SK-N-SH (cell line): Measurements from ENCODE around the gene SNTG2. TPM values are rescaled to one million over a fixed set of nuclear protein-coding genes. Genes with fewer than 3 reads are reported as not detected.

Source experiments
- CTCF ChIA-PET: fragments of 300-600, 350-600 bp; formaldehyde crosslinking; extraction: SDS; loops from one replicate; lab custom pipeline; 2021; lab: Yijun Ruan, JAX
- POLR2A ChIA-PET: fragments of 350-600 bp; sonication (Branson Sonifier 250); formaldehyde crosslinking; extraction: SDS; loops from one replicate; lab custom pipeline; 2020; ENCODE audit warnings: antibody characterized with exemption, inconsistent platforms; lab: Yijun Ruan, JAX
- DNase-seq: peaks from one replicate; pipeline ENCODE4 v3.0.0; 2012
- H2AFZ ChIP-seq: fragments of 200-600 bp; sonication (generic); 2 replicates; pipeline ENCODE4 v1.8.1; 2016; ENCODE audit warnings: antibody characterized with exemption, mild to moderate bottlenecking, low read depth
- H3F3A ChIP-seq: fragments of 200-600 bp; sonication (generic); replicated peaks from 2 replicates; pipeline ENCODE3; 2016; ENCODE audit warnings: antibody characterized with exemption, mild to moderate bottlenecking; ENCODE audit not compliant: insufficient read depth
- H3K27ac ChIP-seq, 2 experiments: fragments of 200-500 bp in 1 of 2; fragments of 200-600 bp in 1 of 2; sonication (Bioruptor generic) in 1 of 2; sonication (generic), shearing (Covaris generic) in 1 of 2; 2 replicates each; pipeline versions ENCODE4 v1.5.1 to v1.6.1; 2014 to 2016; ENCODE audit warnings: low read depth in 2 of 2, inconsistent platforms in 1 of 2, low read length in 1 of 2, mild to moderate bottlenecking in 1 of 2, mixed read lengths in 1 of 2
- H3K27me3 ChIP-seq: fragments of 200-600 bp; sonication (generic), shearing (Covaris generic); 2 replicates; pipeline ENCODE4 v1.6.1; 2016; ENCODE audit warnings: mixed run types; ENCODE audit not compliant: insufficient read depth
- H3K36me3 ChIP-seq, 2 experiments: fragments of 200-500 bp in 1 of 2; fragments of 200-600 bp in 1 of 2; sonication (Bioruptor generic) in 1 of 2; sonication (generic) in 1 of 2; replicated peaks in 1 of 2; 2 replicates each; pipeline versions ENCODE3 to v1.5.1; 2014 to 2016; ENCODE audit warnings: low read length in 1 of 2, mild to moderate bottlenecking in 1 of 2; ENCODE audit not compliant: insufficient read depth in 2 of 2, control insufficient read depth in 1 of 2
- H3K4me1 ChIP-seq, 2 experiments: fragments of 200-500 bp in 1 of 2; fragments of 200-600 bp in 1 of 2; sonication (Bioruptor generic) in 1 of 2; sonication (generic), shearing (Covaris generic) in 1 of 2; 2 replicates each; pipeline versions ENCODE4 v1.5.1 to v1.6.1; 2014 to 2016; ENCODE audit warnings: low read depth in 1 of 2, low read length in 1 of 2, mixed run types in 1 of 2; ENCODE audit not compliant: insufficient read depth in 2 of 2, control insufficient read depth in 1 of 2
- H3K4me2 ChIP-seq: fragments of 200-600 bp; sonication (generic), shearing (Covaris generic); 2 replicates; pipeline ENCODE4 v1.6.1; 2017; ENCODE audit warnings: mixed run types
- H3K4me3 ChIP-seq, 2 experiments: fragments of 200-500 bp in 1 of 2; fragments of 200-600 bp in 1 of 2; sonication (Bioruptor generic) in 1 of 2; sonication (generic), shearing (Covaris generic) in 1 of 2; 2 replicates each; pipeline versions ENCODE4 v1.5.1 to v1.8.1; 2014 to 2016; ENCODE audit warnings: low read depth in 2 of 2, inconsistent platforms in 1 of 2, low read length in 1 of 2, mild to moderate bottlenecking in 1 of 2, mixed read lengths in 1 of 2, moderate library complexity in 1 of 2
- H3K79me2 ChIP-seq: fragments of 200-600 bp; sonication (generic); 2 replicates; pipeline ENCODE4 v1.8.1; 2017; ENCODE audit warnings: mild to moderate bottlenecking; ENCODE audit not compliant: insufficient read depth
- H3K9ac ChIP-seq: fragments of 200-600 bp; sonication (generic); 2 replicates; pipeline ENCODE4 v1.6.1; 2017; ENCODE audit warnings: mixed run types
- H3K9me2 ChIP-seq: fragments of 200-600 bp; sonication (generic); 2 replicates; pipeline ENCODE4 v1.6.1; 2017; ENCODE audit warnings: mixed run types
- H3K9me3 ChIP-seq: fragments of 200-600 bp; sonication (generic); 2 replicates; pipeline ENCODE4 v1.6.1; 2017; ENCODE audit warnings: mixed run types, mild to moderate bottlenecking, moderate library complexity
- H4K20me1 ChIP-seq: fragments of 200-600 bp; sonication (generic); 2 replicates; pipeline ENCODE4 v1.6.1; 2017; ENCODE audit warnings: mild to moderate bottlenecking, mixed run types; ENCODE audit not compliant: insufficient read depth
- FOSL2 ChIP-seq: IDR thresholded peaks from 2 replicates; pipeline ENCODE4 v1.4.0; 2012; ENCODE audit warnings: low read depth, mild to moderate bottlenecking, moderate library complexity, borderline replicate concordance
- MXI1 ChIP-seq: IDR thresholded peaks from 2 replicates; pipeline ENCODE4 v1.6.1; 2012; ENCODE audit warnings: mild to moderate bottlenecking, low read depth, low read length, improper control_type of control experiment
- NRF1 ChIP-seq: IDR thresholded peaks from 2 replicates; pipeline ENCODE4 v1.6.1; 2012; ENCODE audit warnings: low read depth, mild to moderate bottlenecking, low read length
- RAD21 ChIP-seq: IDR thresholded peaks from 2 replicates; pipeline ENCODE4 v1.6.1; 2012; ENCODE audit warnings: mild to moderate bottlenecking, low read length
- REST ChIP-seq: IDR thresholded peaks from 2 replicates; pipeline ENCODE4 v1.6.1; 2012; ENCODE audit warnings: mild to moderate bottlenecking, low read depth, low read length, moderate library complexity
- RXRA ChIP-seq: IDR thresholded peaks from 2 replicates; pipeline ENCODE4 v1.4.0; 2012; ENCODE audit warnings: low read depth, mild to moderate bottlenecking, borderline replicate concordance
- TAF1 ChIP-seq: IDR thresholded peaks from 2 replicates; pipeline ENCODE4 v1.6.1; 2012; ENCODE audit warnings: low read depth, mild to moderate bottlenecking, low read length, moderate library complexity, borderline replicate concordance
- WGBS: methylation state at CpG from one replicate; pipeline ENCODE4 v1.1.6; 2017; ENCODE audit warnings: low lambda C conversion rate; 5-methylcytosine and 5-hydroxymethylcytosine counted together
- polyA plus RNA-seq, 3 experiments: library from polyadenylated mRNA; depleted of rRNA; stranded (reverse); fragments of >200 nt; gene quantifications; 2 replicates each; pipeline ENCODE4 v1.2.3, GENCODE V29; 2012

Gene SNTG2
- polyA plus RNA-seq, 1 of the 3 experiments (the other 2 are of a cell fraction), result not detected

GRCh38 chr2:926259-926793 is 24.3 kb upstream of the SNTG2 start:
- H3K27me3 ChIP-seq, result no peaks in the 10 kb centered on the region
- H3K4me1 ChIP-seq, result peaks cover 0 to 8% of the 10 kb centered on the region in 2 experiments; a peak in 2 of 4 replicates
- H3K79me2 ChIP-seq, result no peaks in the 10 kb centered on the region
- 53% methylated on average over 12 of the region's 12 CpGs for WGBS
- CTCF ChIA-PET, result interaction anchor here (1.7 kb wide), 1 partner anchor 29 kb away, joined by 4 read pairs; no protein-coding TSS in a partner anchor
- no peak for DNase-seq
- no peaks in the 10 kb centered on the region for H3K9me2 ChIP-seq
- no peak overlapping the region for H3K4me2 ChIP-seq
- POLR2A ChIA-PET, result no interaction called here
- no peaks in the 10 kb centered on the region for H3F3A ChIP-seq
- H3K4me3 ChIP-seq, result no peak overlapping the region
- H3K9ac ChIP-seq, result no peak overlapping the region
- TF ChIP-seq MXI1 (no peak), FOSL2 (no peak), TAF1 (no peak), RAD21 (no peak), REST (no peak)
- TF ChIP-seq, all 33 proteins: peak for 0
- Histone ChIP-seq H4K20me1 (no peaks in the 10 kb centered on the region), H3K9me3 (no peaks in the 10 kb centered on the region), H3K36me3 (no peaks in the 10 kb centered on the region), H2AFZ (no peak overlapping the region), H3K27ac (no peak overlapping the region)

DNA sequence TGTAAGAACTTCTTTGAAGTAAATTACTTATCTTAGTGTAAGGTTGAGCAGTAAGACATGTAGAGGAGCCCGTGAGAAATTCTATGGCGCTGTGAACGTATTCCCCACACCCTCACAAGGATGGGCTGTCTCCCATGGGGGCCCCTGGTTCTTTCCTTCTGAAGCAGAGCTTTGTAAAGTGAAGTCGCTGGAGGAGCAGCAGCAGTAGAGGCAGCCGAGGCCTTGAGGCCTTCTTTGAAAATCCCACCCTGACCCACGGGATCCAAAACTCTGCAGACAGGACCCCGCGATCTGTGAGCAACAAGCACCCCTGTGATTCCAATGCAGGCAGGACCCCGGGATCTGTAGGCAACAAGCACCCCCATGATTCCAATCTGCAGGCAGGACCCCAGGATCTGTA is 23.8 kb upstream of the SNTG2 start:
- H3K9me3 ChIP-seq, result no peaks in the 10 kb centered on the region
- H2AFZ ChIP-seq, result no peak overlapping the region
- no peak overlapping the region for H3K27ac ChIP-seq
- H3K4me1 ChIP-seq, result peaks cover 0 to 8% of the 10 kb centered on the region in 2 experiments; a peak in 2 of 4 replicates
- no peak overlapping the region for H3K4me2 ChIP-seq
- ChIA-PET CTCF (no interaction called here), POLR2A (no interaction called here)
- no peak overlapping the region for H3K4me3 ChIP-seq
- no peaks in the 10 kb centered on the region for H3K79me2 ChIP-seq
- no peaks in the 10 kb centered on the region for H4K20me1 ChIP-seq
- no peak for DNase-seq
- H3K9ac ChIP-seq, result no peak overlapping the region
- H3K36me3 ChIP-seq, result no peaks in the 10 kb centered on the region
- 24% methylated on average over 9 of the region's 9 CpGs for WGBS
- H3K9me2 ChIP-seq, result no peaks in the 10 kb centered on the region
- no peaks in the 10 kb centered on the region for H3F3A ChIP-seq
- no peak for TF ChIP-seq RXRA
- no peak for TF ChIP-seq NRF1
- no peaks in the 10 kb centered on the region for H3K27me3 ChIP-seq
